Naive thymus-derived CD4-positive, alpha-beta T cell (primary cell): ENCODE data around the gene BLCAP. TPM values are rescaled to one million over a fixed set of nuclear protein-coding genes. Genes with fewer than 3 reads are reported as not detected.

Source experiments
- ATAC-seq: fragments of 150-1000 bp; cut with Tn5 transposase; 2 replicates; pipeline ENCODE4 v1.10.0; 2021; ENCODE audit warnings: mild to moderate bottlenecking, moderate library complexity
- CTCF ChIA-PET: fragments of 350-600 bp; sonication (Branson Sonifier 250); formaldehyde crosslinking; loops from one replicate; lab custom pipeline; 2021; ENCODE audit warnings: antibody characterized with exemption; lab: Charles Lee
- POLR2A ChIA-PET: fragments of 350-600 bp; sonication (Branson Sonifier 250); formaldehyde crosslinking; loops from one replicate; lab custom pipeline; 2021; ENCODE audit warnings: antibody characterized with exemption, inconsistent platforms; lab: Charles Lee
- DNase-seq, 9 donors: peaks; one replicate each; pipeline versions ENCODE4 v3.0.0 to v3.0.0-alpha.2; 2020 to 2022; ENCODE audit warnings: mixed read lengths in 1 of 9
- H3K27ac ChIP-seq: one replicate; pipeline ENCODE4 v1.7.0; 2013; ENCODE audit warnings: mild to moderate bottlenecking, low read depth, low read length, moderate library complexity
- H3K27me3 ChIP-seq, 2 donors: one replicate each; pipeline ENCODE4 v1.7.0; 2013; ENCODE audit warnings: low read length in 2 of 2, mild to moderate bottlenecking in 2 of 2, moderate library complexity in 2 of 2; ENCODE audit not compliant: control insufficient read depth in 2 of 2, insufficient read depth in 2 of 2
- H3K36me3 ChIP-seq, 3 experiments: 1 replicate in 2 of 3; 2 replicates in 1 of 3; pipeline ENCODE4 v1.7.0; 2013; ENCODE audit warnings: low read length in 3 of 3, mild to moderate bottlenecking in 3 of 3, moderate library complexity in 1 of 3; ENCODE audit not compliant: insufficient read depth in 3 of 3, control insufficient read depth in 2 of 3
- H3K4me1 ChIP-seq, 2 donors: one replicate each; pipeline ENCODE4 v1.7.0; 2013; ENCODE audit warnings: low read length in 2 of 2, mild to moderate bottlenecking in 2 of 2, moderate library complexity in 1 of 2; ENCODE audit not compliant: control insufficient read depth in 2 of 2, insufficient read depth in 2 of 2
- H3K4me3 ChIP-seq: 2 replicates; pipeline ENCODE4 v1.7.0; 2013; ENCODE audit warnings: mild to moderate bottlenecking, low read length
- H3K9me3 ChIP-seq, 3 experiments: 1 replicate in 2 of 3; 2 replicates in 1 of 3; pipeline ENCODE4 v1.7.0; 2013; ENCODE audit warnings: low read length in 3 of 3; ENCODE audit not compliant: control insufficient read depth in 2 of 3
- H3K27ac Mint-ChIP-seq, 9 donors: one replicate each; pipeline ENCODE4 v1.8.0; 2020 to 2022; ENCODE audit warnings: mixed read lengths in 9 of 9, mild to moderate bottlenecking in 8 of 9, moderate library complexity in 5 of 9, inconsistent platforms in 2 of 9
- H3K27me3 Mint-ChIP-seq, 5 donors: one replicate each; pipeline ENCODE4 v1.8.0; 2021 to 2022; ENCODE audit warnings: mixed read lengths in 5 of 5, mild to moderate bottlenecking in 1 of 5
- H3K36me3 Mint-ChIP-seq, 5 donors: one replicate each; pipeline ENCODE4 v1.8.0; 2020 to 2022; ENCODE audit warnings: mixed read lengths in 5 of 5, mild to moderate bottlenecking in 3 of 5, inconsistent platforms in 1 of 5
- H3K4me1 Mint-ChIP-seq, 7 donors: one replicate each; pipeline ENCODE4 v1.8.0; 2020 to 2022; ENCODE audit warnings: mixed read lengths in 7 of 7, mild to moderate bottlenecking in 3 of 7, inconsistent platforms in 1 of 7
- H3K4me3 Mint-ChIP-seq, 10 donors: one replicate each; pipeline ENCODE4 v1.8.0; 2020 to 2022; ENCODE audit warnings: mild to moderate bottlenecking in 10 of 10, mixed read lengths in 10 of 10, moderate library complexity in 6 of 10, inconsistent platforms in 2 of 10
- H3K9me3 Mint-ChIP-seq, 11 donors: one replicate each; pipeline ENCODE4 v1.8.0; 2020 to 2022; ENCODE audit warnings: mixed read lengths in 11 of 11, mild to moderate bottlenecking in 4 of 11, inconsistent platforms in 1 of 11, moderate library complexity in 1 of 11
- intact Hi-C, 2 donors: fragments of 100-400 bp; cut with micrococcal nuclease; formaldehyde crosslinking; loops; one replicate each; pipeline ENCODE4 v1.15.1; 2023
- polyA plus RNA-seq, 2 donors: library from polyadenylated mRNA; unstranded; fragments of 300-500 nt; fragmentation: Illumina TruSeq; gene quantifications; one replicate each; pipeline ENCODE4 v1.2.3, GENCODE V29; 2021
- total RNA-seq, 6 experiments: library from RNA in 5 of 6; stranded (reverse) in 5 of 6; gene quantifications; 1 replicate in 5 of 6; 2 replicates in 1 of 6; pipeline ENCODE4 v1.2.3 and lab custom pipeline; 2021 to 2026

Gene BLCAP
- total and polyA plus RNA-seq, 7 experiments from 2014 or later: 42.1 to 94.7 (median 88.0) TPM

DNA sequence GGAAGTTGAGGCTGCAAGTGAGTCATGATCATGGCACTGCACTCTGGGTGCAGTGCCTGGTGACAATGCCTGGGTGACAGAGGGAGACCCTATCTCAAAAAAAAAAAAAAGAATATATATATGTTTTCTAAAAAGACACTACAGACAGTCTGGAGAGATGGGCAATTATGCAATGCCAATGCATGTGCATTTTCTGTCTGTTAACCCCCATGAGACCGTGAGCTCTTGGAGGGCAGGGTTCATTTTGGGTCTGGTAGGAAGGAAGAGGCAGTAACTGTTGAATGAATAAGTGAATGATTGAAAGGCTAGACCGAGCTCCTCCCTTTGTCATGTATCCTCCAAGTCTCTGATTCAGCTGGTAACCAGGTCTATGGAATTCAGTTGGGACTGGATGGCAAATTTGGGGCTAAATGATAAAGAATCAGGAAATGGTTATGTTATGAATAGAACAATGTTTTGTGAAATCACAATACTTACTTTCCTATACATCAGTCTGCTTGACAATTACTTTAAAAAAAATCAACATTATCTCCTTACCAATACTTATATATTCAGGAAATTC is 5.6 kb upstream of the BLCAP start:
- ATAC-seq (no peak), DNase-seq (no peak)
- H3K36me3 ChIP-seq: no peaks in the 10 kb centered on the region
- H3K36me3 Mint-ChIP-seq: no peaks in the 10 kb centered on the region
- peaks cover 4 to 6% of the 10 kb centered on the region in 2 donors for H3K4me1 ChIP-seq
- CTCF ChIA-PET: interaction anchor here (0.6 to 6.2 kb wide), 15 partner anchors 10 to 459 kb away, joined by 3 to 42 read pairs (median 4); partner anchors contain the start of gene NNAT
- no peaks in the 10 kb centered on the region for H3K9me3 Mint-ChIP-seq
- H3K27ac Mint-ChIP-seq: no peak overlapping the region
- H3K4me3 ChIP-seq: no peak overlapping the region
- H3K4me3 Mint-ChIP-seq: no peak overlapping the region
- no peaks in the 10 kb centered on the region for H3K27me3 ChIP-seq
- H3K27me3 Mint-ChIP-seq: peaks cover 0 to 9% (median 5%) of the 10 kb centered on the region in 5 donors
- intact Hi-C loops: loop anchor here (5.0 kb wide), 2 partner anchors 151 to 451 kb away; no protein-coding TSS in a partner anchor
- peaks cover 6 to 14% (median 11%) of the 10 kb centered on the region in 7 donors for H3K4me1 Mint-ChIP-seq
- POLR2A ChIA-PET: interaction anchor here (1.8 kb wide), 1 partner anchor 338 kb away, joined by 8 read pairs; no protein-coding TSS in a partner anchor
- no peak overlapping the region for H3K27ac ChIP-seq
- no peaks in the 10 kb centered on the region for H3K9me3 ChIP-seq

DNA sequence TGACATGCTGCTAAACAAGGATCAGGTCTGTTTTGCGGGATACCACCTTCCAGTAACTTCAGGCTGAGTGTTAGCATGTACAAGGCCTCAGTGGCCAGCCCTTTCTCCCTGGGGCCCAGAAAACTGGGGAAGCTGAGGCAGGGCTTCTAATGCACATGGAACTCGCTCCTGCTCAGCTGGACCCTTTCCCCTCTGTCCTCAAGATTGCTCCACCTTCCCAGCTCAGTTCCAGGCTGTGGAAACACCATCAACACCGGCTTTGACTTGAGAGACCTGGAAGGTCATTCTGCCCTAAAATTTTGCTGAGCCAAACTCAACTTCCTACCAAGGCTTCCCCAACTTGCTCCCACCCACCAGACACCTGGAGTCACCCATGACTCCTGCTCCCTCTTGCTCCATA is 4.2 kb upstream of the BLCAP start:
- Histone ChIP-seq H3K9me3 (no peaks in the 10 kb centered on the region), H3K36me3 (peaks cover 0 to 6% (median 0%) of the 10 kb centered on the region in 3 experiments), H3K4me3 (no peak overlapping the region), H3K4me1 (peaks cover 7% of the 10 kb centered on the region in 2 donors), H3K27ac (no peak overlapping the region), H3K27me3 (no peaks in the 10 kb centered on the region)
- DNase-seq (no peak), ATAC-seq (no peak)
- peaks cover 0 to 3% (median 0%) of the 10 kb centered on the region in 11 donors for H3K9me3 Mint-ChIP-seq
- ChIA-PET POLR2A (no interaction called here), CTCF (interaction anchor here (4.3 to 6.2 kb wide), 2 partner anchors 336 to 340 kb away, joined by 22 to 42 read pairs; no protein-coding TSS in a partner anchor)
- H3K4me1 Mint-ChIP-seq: peaks cover 11 to 21% (median 12%) of the 10 kb centered on the region in 7 donors
- peak overlapping the region in 1 of 9 donors; percentile 38 for H3K27ac Mint-ChIP-seq
- peaks cover 0 to 4% (median 2%) of the 10 kb centered on the region in 5 donors for H3K27me3 Mint-ChIP-seq
- H3K4me3 Mint-ChIP-seq: peak overlapping the region in 1 of 10 donors; percentile 65
- intact Hi-C loops: loop anchor here (5.0 kb wide), 2 partner anchors 150 to 450 kb away; no protein-coding TSS in a partner anchor
- H3K36me3 Mint-ChIP-seq: no peaks in the 10 kb centered on the region

DNA sequence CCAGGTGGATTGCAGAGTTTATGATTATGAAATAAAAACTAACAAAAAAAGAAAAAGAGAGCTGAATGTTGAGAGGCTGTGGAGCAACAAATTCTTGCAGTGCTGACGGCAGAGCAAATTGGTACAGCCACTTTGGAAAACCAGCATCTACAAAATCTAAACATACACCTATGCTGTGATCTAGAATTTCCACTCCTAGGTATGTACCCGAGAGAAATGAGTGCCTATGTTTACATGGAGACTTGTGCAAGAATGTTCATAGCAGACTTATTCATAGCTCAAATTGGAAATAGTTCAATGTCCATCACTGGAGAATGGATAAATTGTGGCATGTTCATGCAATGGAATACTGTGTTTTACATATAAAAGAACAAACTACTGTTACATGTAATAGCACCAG is 3.0 kb upstream of the BLCAP start:
- no peaks in the 10 kb centered on the region for H3K9me3 ChIP-seq
- no peak overlapping the region for H3K4me3 Mint-ChIP-seq

DNA sequence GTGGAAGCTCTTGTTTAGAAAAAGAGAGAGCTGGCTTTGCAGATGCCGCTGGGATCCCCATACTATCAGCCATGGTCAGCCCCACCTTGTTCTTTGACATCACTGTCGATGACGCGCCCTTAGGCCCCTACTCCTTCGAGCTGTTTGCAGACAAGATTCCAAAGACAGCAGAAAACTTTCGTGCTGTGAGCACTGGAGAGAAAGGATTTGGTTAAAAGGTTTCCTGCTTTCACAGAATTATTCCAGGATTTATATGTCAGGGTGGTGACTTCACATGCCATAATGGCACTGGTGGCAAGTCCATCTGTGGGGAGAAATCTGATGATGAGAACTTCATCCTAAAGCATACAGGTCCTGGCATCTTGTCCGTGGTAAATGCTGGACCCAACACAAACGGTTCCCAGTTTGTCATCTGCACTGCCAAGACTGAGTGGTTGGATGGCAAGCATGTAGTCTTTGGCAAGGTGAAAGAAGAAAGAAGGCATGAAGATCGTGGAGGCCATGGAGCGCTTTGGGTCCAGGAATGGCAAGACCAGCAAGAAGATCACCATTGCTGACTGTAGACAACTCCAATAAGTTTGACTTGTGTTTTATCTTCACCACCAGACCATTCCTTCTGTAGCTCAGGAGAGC is 2.4 kb upstream of the BLCAP start:
- no peak overlapping the region for H3K4me3 Mint-ChIP-seq
- POLR2A ChIA-PET: interaction anchor here (1.7 to 2.0 kb wide), 2 partner anchors 10 to 335 kb away, joined by 4 to 6 read pairs; no protein-coding TSS in a partner anchor

More for the DNA sequence above, 3.0 kb upstream of the BLCAP start:
- POLR2A ChIA-PET: interaction anchor here (1.7 kb wide), 1 partner anchor 10 kb away, joined by 4 read pairs; no protein-coding TSS in a partner anchor
- Histone ChIP-seq H3K4me1 (peaks cover 18% of the 10 kb centered on the region in 2 donors), H3K4me3 (no peak overlapping the region), H3K27ac (no peak overlapping the region), H3K27me3 (no peaks in the 10 kb centered on the region), H3K36me3 (peaks cover 0 to 6% (median 0%) of the 10 kb centered on the region in 3 experiments)
- CTCF ChIA-PET: interaction anchor here (1.2 to 6.2 kb wide), 4 partner anchors 10 to 339 kb away, joined by 3 to 42 read pairs (median 13); no protein-coding TSS in a partner anchor
- Mint-ChIP-seq H3K4me1 (peaks cover 20 to 32% (median 24%) of the 10 kb centered on the region in 7 donors), H3K27me3 (peaks cover 0 to 2% (median 0%) of the 10 kb centered on the region in 5 donors), H3K27ac (no peak overlapping the region), H3K9me3 (peaks cover 0 to 3% (median 0%) of the 10 kb centered on the region in 11 donors), H3K36me3 (no peaks in the 10 kb centered on the region)
- ATAC-seq (no peak), DNase-seq (no peak)
- intact Hi-C loops: loop anchor here (5.0 kb wide), 2 partner anchors 148 to 448 kb away; no protein-coding TSS in a partner anchor

DNA sequence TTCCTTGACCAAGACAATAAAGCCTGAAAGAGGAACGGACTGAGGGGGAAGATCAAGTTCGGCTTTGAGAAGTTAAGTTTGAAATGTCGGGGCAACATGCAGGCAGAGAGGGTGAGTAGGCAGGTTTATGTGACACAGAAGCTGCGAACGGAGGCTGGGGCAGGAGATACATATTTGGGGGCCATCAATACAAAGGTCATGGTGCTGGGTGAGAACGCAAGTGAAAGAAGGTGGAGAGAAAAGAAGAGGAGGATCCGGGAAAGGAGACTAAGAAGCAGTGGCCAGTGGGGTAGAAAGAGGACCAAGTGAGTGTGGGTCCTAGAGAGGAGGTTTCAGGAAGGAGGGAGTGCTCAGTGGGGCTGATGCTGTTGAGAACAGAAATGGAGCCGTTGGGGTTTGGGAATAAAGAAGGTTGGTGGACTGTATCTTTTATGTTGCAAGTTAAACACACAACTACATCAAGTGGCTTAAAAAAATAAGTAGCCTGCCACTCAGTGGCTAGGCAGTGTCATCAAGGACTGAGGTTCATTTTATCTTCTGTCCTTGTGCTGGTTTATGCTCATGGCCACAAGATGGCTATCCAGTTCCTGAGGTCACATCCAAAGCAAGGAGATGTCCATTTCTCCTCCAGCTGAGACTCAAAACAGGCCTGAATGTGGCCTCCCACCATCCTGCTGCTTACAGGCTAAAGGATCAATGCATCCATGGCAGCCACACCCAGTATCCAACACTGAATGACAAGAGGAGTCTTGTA is 1.7 kb upstream of the BLCAP start:
- Histone ChIP-seq H3K9me3 (no peaks in the 10 kb centered on the region), H3K4me1 (peaks cover 27 to 31% of the 10 kb centered on the region in 2 donors), H3K4me3 (no peak overlapping the region), H3K27me3 (no peaks in the 10 kb centered on the region), H3K27ac (no peak overlapping the region), H3K36me3 (peaks cover 0 to 6% (median 0%) of the 10 kb centered on the region in 3 experiments)
- intact Hi-C loops: loop anchor here (5.0 kb wide), 3 partner anchors 163 to 922 kb away; partner anchors contain the start of genes CTNNBL1 (in 1 of the 2), RAB5IF (in 1 of the 2) and RBL1 (in 1 of the 2)
- no peaks in the 10 kb centered on the region for H3K36me3 Mint-ChIP-seq
- DNase-seq: no peak
- ATAC-seq: no peak
- POLR2A ChIA-PET: interaction anchor here (1.7 to 2.3 kb wide), 3 partner anchors 9 to 350 kb away, joined by 4 to 11 read pairs (median 6); partner anchors contain the start of genes MROH8 and RPN2
- peaks cover 31 to 42% (median 37%) of the 10 kb centered on the region in 7 donors for H3K4me1 Mint-ChIP-seq
- CTCF ChIA-PET: interaction anchor here (0.9 to 6.2 kb wide), 4 partner anchors 145 to 340 kb away, joined by 3 to 42 read pairs (median 13); no protein-coding TSS in a partner anchor
- peak overlapping the region in 7 of 9 donors; percentile 2 to 100 (median 68) for H3K27ac Mint-ChIP-seq
- H3K4me3 Mint-ChIP-seq: peak overlapping the region in 9 of 10 donors; percentile 9 to 92 (median 50)
- peaks cover 0 to 2% (median 0%) of the 10 kb centered on the region in 5 donors for H3K27me3 Mint-ChIP-seq
- peaks cover 0 to 3% (median 0%) of the 10 kb centered on the region in 11 donors for H3K9me3 Mint-ChIP-seq

More for the DNA sequence above, 2.4 kb upstream of the BLCAP start:
- no peak overlapping the region for H3K4me3 ChIP-seq
- peaks cover 0 to 3% (median 0%) of the 10 kb centered on the region in 11 donors for H3K9me3 Mint-ChIP-seq
- H3K36me3 ChIP-seq: peaks cover 0 to 6% (median 0%) of the 10 kb centered on the region in 3 experiments
- no peaks in the 10 kb centered on the region for H3K9me3 ChIP-seq
- no peak overlapping the region for H3K27ac ChIP-seq
- no peaks in the 10 kb centered on the region for H3K36me3 Mint-ChIP-seq
- H3K27ac Mint-ChIP-seq: peak overlapping the region in 1 of 9 donors; percentile 20
- no peak for DNase-seq
- intact Hi-C loops: loop anchor here (5.0 kb wide), 5 partner anchors 148 to 923 kb away; partner anchors contain the start of genes CTNNBL1 (in 1 of the 2), RAB5IF (in 1 of the 2) and RBL1 (in 1 of the 2)
- H3K4me1 Mint-ChIP-seq: peaks cover 26 to 38% (median 30%) of the 10 kb centered on the region in 7 donors
- CTCF ChIA-PET: interaction anchor here (1.2 to 6.2 kb wide), 4 partner anchors 10 to 338 kb away, joined by 3 to 42 read pairs (median 13); no protein-coding TSS in a partner anchor
- peaks cover 21 to 24% of the 10 kb centered on the region in 2 donors for H3K4me1 ChIP-seq
- ATAC-seq: no peak
- H3K27me3 Mint-ChIP-seq: peaks cover 0 to 2% (median 0%) of the 10 kb centered on the region in 5 donors
- H3K27me3 ChIP-seq: no peaks in the 10 kb centered on the region
